ENCODE data around the gene NEK6.

- TF ChIP-seq CTCF (conservative IDR thresholded peaks at IDR 0.05; ENCODE audit: low read depth, low read length) (no peak), EZH2 (IDR thresholded peaks at IDR 0.05; ENCODE audit: low read length, unreplicated experiment) (no peak), EZH2phosphoT487 (IDR thresholded peaks at IDR 0.05; ENCODE audit: borderline replicate concordance, low read length) (no peak)
These were observed 16.5 kb downstream of the NEK6 start for GRCh38 chr9:124274226-124274625.
